Osteoblast (primary cell): ENCODE results near the gene RIPPLY2. TPM values are rescaled to one million over a fixed set of nuclear protein-coding genes. Genes with fewer than 3 reads are reported as not detected.
A peak's percentile ranks its signal among the peaks of the same experiment; 100 is the strongest.

Experiments
- DNase-seq: peaks from one replicate; pipeline ENCODE4 v3.0.0; 2011; ENCODE audit warnings: low spot score, mixed read lengths; ENCODE audit not compliant: insufficient read length; ENCODE audit errors: missing footprints
- H2AFZ ChIP-seq: 2 replicates; pipeline ENCODE4 v1.6.0; 2011; ENCODE audit warnings: mild to moderate bottlenecking, low read length
- H3K27ac ChIP-seq: 2 replicates; pipeline ENCODE4 v1.5.1; 2011; ENCODE audit warnings: mild to moderate bottlenecking, low read depth, low read length, moderate library complexity
- H3K27me3 ChIP-seq: 2 replicates; pipeline ENCODE4 v1.6.0; 2012; ENCODE audit warnings: mild to moderate bottlenecking, control low read depth, inconsistent platforms, low read length, moderate library complexity; ENCODE audit not compliant: insufficient read depth
- H3K36me3 ChIP-seq: 2 replicates; pipeline ENCODE4 v1.5.1; 2011; ENCODE audit warnings: mild to moderate bottlenecking, low read length, control low read depth, moderate library complexity; ENCODE audit not compliant: insufficient read depth
- H3K4me1 ChIP-seq: 2 replicates; pipeline ENCODE4 v1.5.1; 2011; ENCODE audit warnings: mild to moderate bottlenecking, low read length, control low read depth, moderate library complexity; ENCODE audit not compliant: insufficient read depth
- H3K4me2 ChIP-seq: 2 replicates; pipeline ENCODE4 v1.6.0; 2011; ENCODE audit warnings: mild to moderate bottlenecking, low read length; ENCODE audit not compliant: insufficient read depth
- H3K4me3 ChIP-seq: fragments of 200-600 bp; sonication (generic); 3 replicates; pipeline ENCODE4 v1.5.1; 2012; ENCODE audit warnings: mild to moderate bottlenecking, low read length, inconsistent platforms; ENCODE audit not compliant: insufficient read depth
- H3K79me2 ChIP-seq: 2 replicates; pipeline ENCODE4 v1.6.0; 2012; ENCODE audit warnings: mild to moderate bottlenecking, low read length, control low read depth, inconsistent platforms; ENCODE audit not compliant: insufficient read depth
- H3K9me3 ChIP-seq: 2 replicates; pipeline ENCODE4 v1.5.1; 2011; ENCODE audit warnings: low read depth, low read length, control low read depth
- H4K20me1 ChIP-seq: 2 replicates; pipeline ENCODE4 v1.6.0; 2012; ENCODE audit warnings: mild to moderate bottlenecking, low read length, control low read depth; ENCODE audit not compliant: insufficient read depth
- CTCF ChIP-seq: IDR thresholded peaks from 2 replicates; pipeline ENCODE4 v1.5.1; 2011; ENCODE audit warnings: mild to moderate bottlenecking, low read depth, low read length, moderate library complexity; ENCODE audit errors: extremely low read depth
- total RNA-seq: library from RNA; depleted of rRNA; stranded (reverse); fragments of >200 nt; gene quantifications from 2 replicates; pipeline ENCODE4 v1.2.3, GENCODE V29; 2012

RIPPLY2 gene
- total RNA-seq, 1 donor = not detected

GRCh38 chr6:83824388-83824801, 28.8 kb upstream of the RIPPLY2 start:
- Histone ChIP-seq H3K4me1 (no peaks in the 10 kb centered on the region), H3K27ac (no peak overlapping the region), H3K79me2 (no peaks in the 10 kb centered on the region), H3K4me3 (no peak overlapping the region), H4K20me1 (no peaks in the 10 kb centered on the region), H3K9me3 (no peaks in the 10 kb centered on the region), H3K36me3 (no peaks in the 10 kb centered on the region), H3K27me3 (no peaks in the 10 kb centered on the region), H3K4me2 (no peak overlapping the region), H2AFZ (no peak overlapping the region)
- no peak for TF ChIP-seq CTCF
- peak; percentile 43 for DNase-seq

GRCh38 chr6:83824831-83825230, 28.3 kb upstream of the RIPPLY2 start:
- Histone ChIP-seq H3K4me1 (no peaks in the 10 kb centered on the region), H3K27ac (no peak overlapping the region), H4K20me1 (no peaks in the 10 kb centered on the region), H2AFZ (no peak overlapping the region), H3K4me2 (no peak overlapping the region), H3K9me3 (no peaks in the 10 kb centered on the region), H3K36me3 (no peaks in the 10 kb centered on the region), H3K4me3 (no peak overlapping the region), H3K79me2 (no peaks in the 10 kb centered on the region), H3K27me3 (no peaks in the 10 kb centered on the region)
- no peak for DNase-seq
- no peak for TF ChIP-seq CTCF

GRCh38 chr6:83827050-83827449, 26.1 kb upstream of the RIPPLY2 start:
- H3K4me3 ChIP-seq = no peak overlapping the region
- no peak overlapping the region for H2AFZ ChIP-seq
- no peak for TF ChIP-seq CTCF
- H3K4me2 ChIP-seq = no peak overlapping the region
- no peaks in the 10 kb centered on the region for H3K79me2 ChIP-seq
- no peaks in the 10 kb centered on the region for H3K27me3 ChIP-seq
- no peaks in the 10 kb centered on the region for H3K36me3 ChIP-seq
- H3K9me3 ChIP-seq = no peaks in the 10 kb centered on the region
- no peaks in the 10 kb centered on the region for H4K20me1 ChIP-seq
- no peak overlapping the region for H3K27ac ChIP-seq
- no peaks in the 10 kb centered on the region for H3K4me1 ChIP-seq
- DNase-seq = no peak

- Histone ChIP-seq H3K4me2 (no peak overlapping the region), H3K79me2 (no peaks in the 10 kb centered on the region), H3K27me3 (no peaks in the 10 kb centered on the region), H2AFZ (no peak overlapping the region), H3K4me1 (no peaks in the 10 kb centered on the region), H3K4me3 (no peak overlapping the region), H3K9me3 (peaks cover 4% of the 10 kb centered on the region), H3K36me3 (no peaks in the 10 kb centered on the region), H4K20me1 (no peaks in the 10 kb centered on the region), H3K27ac (no peak overlapping the region)
- no peak for TF ChIP-seq CTCF
- peak; percentile 56 for DNase-seq
Measured at GRCh38 chr6:83838727-83839126, 14.4 kb upstream of the RIPPLY2 start.
